ENCODE results near the gene ACTR2. TPM values are rescaled to one million over a fixed set of nuclear protein-coding genes. Genes with fewer than 3 reads are reported as not detected.

The ACTR2 gene
- total RNA-seq, 1 experiment from 2014 or later: 228 TPM

DNA sequence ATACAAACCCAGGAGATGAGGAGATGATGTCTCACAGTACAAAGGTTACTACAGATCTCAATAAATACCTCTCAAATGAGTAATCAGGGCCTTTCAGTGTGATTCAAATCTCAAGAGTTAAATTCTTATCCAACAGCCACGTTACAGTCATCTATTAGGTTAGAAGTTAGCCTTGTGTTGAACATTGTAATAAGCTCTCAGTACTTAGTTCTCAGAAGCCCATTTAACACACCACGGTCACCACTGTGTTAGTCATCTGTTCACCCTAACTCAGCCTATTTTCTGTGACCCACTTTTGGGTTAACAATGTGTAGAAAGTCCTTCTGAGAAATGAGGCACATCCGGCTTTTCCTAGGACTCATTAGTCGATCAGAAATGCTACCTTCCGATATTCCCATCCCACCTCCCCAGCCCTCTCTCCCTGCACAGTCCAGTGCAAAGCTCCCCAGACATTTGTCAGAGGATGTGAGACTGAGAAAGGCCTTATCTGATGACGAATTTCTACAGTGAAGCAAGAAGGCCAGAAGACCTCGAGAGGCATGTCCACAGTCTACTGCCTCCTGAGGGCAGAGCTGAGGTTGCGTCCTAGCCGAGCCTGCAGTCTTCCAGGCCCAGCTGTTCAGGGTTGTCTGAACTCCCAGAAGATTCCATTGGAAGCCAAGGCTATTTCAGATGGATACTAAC is 92.6 kb downstream of the ACTR2 start:
- Histone ChIP-seq H3K9me2 (replicated peaks; ENCODE audit: insufficient read depth, low read length) (no peaks in the 10 kb centered on the region), H3K27me3 (ENCODE audit: low read length) (no peaks in the 10 kb centered on the region), H3K36me3 (ENCODE audit: insufficient read depth, low read length) (no peaks in the 10 kb centered on the region), H2AFZ (ENCODE audit: low read length) (no peak overlapping the region), H3K4me2 (ENCODE audit: low read depth, low read length, poor library complexity, severe bottlenecking) (no peak overlapping the region), H3K27ac (ENCODE audit: low read length) (no peak overlapping the region), H3K9me3 (ENCODE audit: low read length) (no peaks in the 10 kb centered on the region), H4K20me1 (ENCODE audit: insufficient read depth, low read depth, low read length) (peaks cover 12% of the 10 kb centered on the region; the same call in 1 of the 2 replicates), H3K9ac (ENCODE audit: low read length) (no peak overlapping the region), H3K79me2 (ENCODE audit: low read length) (no peaks in the 10 kb centered on the region), H3K4me3 (ENCODE audit: low read length) (no peak overlapping the region), H3K4me1 (ENCODE audit: low read length) (peaks cover 29% of the 10 kb centered on the region)
- DNase-seq: no peak

Other genes starting within 250 kb of the ACTR2 start
- 114 and 120 TPM in 2 replicates for gene SLC1A4, start 238.4 kb upstream of the ACTR2 start, total RNA-seq (2014; rRNA removed; shearing (Covaris generic); ENCODE audit: low replicate concordance)
- gene CEP68, start 171.4 kb upstream of the ACTR2 start, total RNA-seq (2014; rRNA removed; shearing (Covaris generic); ENCODE audit: low replicate concordance): 23.4 and 25.8 TPM in 2 replicates
- gene RAB1A, start 97.7 kb upstream of the ACTR2 start, total RNA-seq (2014; rRNA removed; shearing (Covaris generic); ENCODE audit: low replicate concordance): 40.1 and 79.1 TPM in 2 replicates
- 11.9 and 13.9 TPM in 2 replicates for gene SPRED2, start 204.8 kb downstream of the ACTR2 start, total RNA-seq (2014; rRNA removed; shearing (Covaris generic); ENCODE audit: low replicate concordance)

Measured in Karpas-422 (cell line).